ENCODE results near the gene CD27. TPM values are rescaled to one million over a fixed set of nuclear protein-coding genes. Genes with fewer than 3 reads are reported as not detected.

Gene CD27
- total and polyA plus RNA-seq, 2 donors (not counting 1 experiment from before 2014, with no cell fraction given) = 102 to 116 TPM

- no peak for TF ChIP-seq CTCF (IDR thresholded peaks at IDR 0.05)
- no peak for TF ChIP-seq EZH2 (IDR thresholded peaks at IDR 0.05; ENCODE audit: borderline replicate concordance, insufficient read depth, low read depth, low read length, poor library complexity, severe bottlenecking)
- ATAC-seq (ENCODE audit: low read depth) (no peak), DNase-seq (no peak)
- Histone ChIP-seq H3K9me3 (ENCODE audit: control extremely low read depth in 1 of 3, control insufficient read depth in 2 of 3, insufficient read depth in 1 of 3, low read length in 2 of 3) (no peaks in the 10 kb centered on the region), H3K27ac (ENCODE audit: low read length in 2 of 2) (peak overlapping the region in 1 of 2 donors; percentile 64), H3K4me2 (replicated peaks; ENCODE audit: low read depth, low read length, poor library complexity, severe bottlenecking) (no peak overlapping the region), H3K36me3 (replicated peaks in 1 of 2; ENCODE audit: control extremely low read depth in 1 of 2, control insufficient read depth in 1 of 2, extremely low read depth in 1 of 2, insufficient read depth in 2 of 2, low read length in 1 of 2) (peaks cover 2 to 72% of the 10 kb centered on the region in 2 experiments), H4K20me1 (ENCODE audit: control insufficient read depth, insufficient read depth, low read length, poor library complexity, severe bottlenecking) (no peaks in the 10 kb centered on the region), H3K9ac (ENCODE audit: low read length) (no peak overlapping the region), H3K4me1 (ENCODE audit: control insufficient read depth in 2 of 2, insufficient read depth in 2 of 2, low read length in 2 of 2) (peaks cover 54 to 71% of the 10 kb centered on the region in 2 donors), H2AFZ (ENCODE audit: insufficient read depth, low read depth, low read length, poor library complexity, severe bottlenecking) (no peak overlapping the region), H3K4me3 (ENCODE audit: control extremely low read depth in 1 of 5, extremely low read depth in 1 of 5, insufficient read depth in 1 of 5, low read depth in 2 of 5, low read length in 4 of 5) (no peak overlapping the region), H3K79me2 (ENCODE audit: control insufficient read depth, insufficient read depth, low read length) (peaks cover 58% of the 10 kb centered on the region), H3K27me3 (replicated peaks in 1 of 4; ENCODE audit: control extremely low read depth in 1 of 4, control insufficient read depth in 3 of 4, insufficient read depth in 4 of 4, low read length in 3 of 4) (no peaks in the 10 kb centered on the region)
- Mint-ChIP-seq H3K27ac (peak overlapping the region; percentile 76), H3K4me1 (peaks cover 72% of the 10 kb centered on the region), H3K27me3 (no peaks in the 10 kb centered on the region), H3K4me3 (peak overlapping the region; percentile 29), H3K9me3 (ENCODE audit: insufficient read depth) (no peaks in the 10 kb centered on the region)
- intact Hi-C loops (cut with micrococcal nuclease) = no loop called here
- POLR2A ChIA-PET = interaction anchor here (0.6 to 1.2 kb wide), 5 partner anchors 11 to 239 kb away, joined by 3 to 7 read pairs (median 4); partner anchors contain the start of gene CD27
- 97% methylated on average over 9 of the region's 12 CpGs for WGBS (ENCODE audit: insufficient coverage)
- CTCF ChIA-PET = interaction anchor here (0.9 to 2.1 kb wide), 6 partner anchors 8 to 80 kb away, joined by 3 to 14 read pairs (median 6); no protein-coding TSS in a partner anchor
These were observed 12.6 kb downstream of the CD27 start for GRCh38 chr12:6457220-6457945.

Data from B cell (primary cell).